Skeletal muscle satellite cell (primary cell): ENCODE measurements around the gene KCNQ1.

Source experiments
- H3K27me3 ChIP-seq: 2 replicates; pipeline ENCODE4 v1.7.0; 2013; ENCODE audit warnings: low read length; ENCODE audit not compliant: control insufficient read depth, insufficient read depth
- H3K36me3 ChIP-seq: 2 replicates; pipeline ENCODE4 v1.7.0; 2013; ENCODE audit warnings: mild to moderate bottlenecking, control low read depth, low read length; ENCODE audit not compliant: insufficient read depth
- H3K4me1 ChIP-seq: 2 replicates; pipeline ENCODE4 v1.7.0; 2013; ENCODE audit warnings: low read length; ENCODE audit not compliant: control insufficient read depth, insufficient read depth
- H3K4me2 ChIP-seq: 2 replicates; pipeline ENCODE4 v1.7.0; 2013; ENCODE audit warnings: mild to moderate bottlenecking, low read length
- H3K4me3 ChIP-seq: 2 replicates; pipeline ENCODE4 v1.7.0; 2013; ENCODE audit warnings: low read length
- H3K9ac ChIP-seq: 2 replicates; pipeline ENCODE4 v1.7.0; 2013; ENCODE audit warnings: mild to moderate bottlenecking, low read depth, low read length, moderate library complexity
- H3K9me3 ChIP-seq: replicated peaks from 2 replicates; pipeline ENCODE4 v1.7.0; 2013; ENCODE audit warnings: mild to moderate bottlenecking, control low read depth, low read length

KCNQ1 gene

DNA sequence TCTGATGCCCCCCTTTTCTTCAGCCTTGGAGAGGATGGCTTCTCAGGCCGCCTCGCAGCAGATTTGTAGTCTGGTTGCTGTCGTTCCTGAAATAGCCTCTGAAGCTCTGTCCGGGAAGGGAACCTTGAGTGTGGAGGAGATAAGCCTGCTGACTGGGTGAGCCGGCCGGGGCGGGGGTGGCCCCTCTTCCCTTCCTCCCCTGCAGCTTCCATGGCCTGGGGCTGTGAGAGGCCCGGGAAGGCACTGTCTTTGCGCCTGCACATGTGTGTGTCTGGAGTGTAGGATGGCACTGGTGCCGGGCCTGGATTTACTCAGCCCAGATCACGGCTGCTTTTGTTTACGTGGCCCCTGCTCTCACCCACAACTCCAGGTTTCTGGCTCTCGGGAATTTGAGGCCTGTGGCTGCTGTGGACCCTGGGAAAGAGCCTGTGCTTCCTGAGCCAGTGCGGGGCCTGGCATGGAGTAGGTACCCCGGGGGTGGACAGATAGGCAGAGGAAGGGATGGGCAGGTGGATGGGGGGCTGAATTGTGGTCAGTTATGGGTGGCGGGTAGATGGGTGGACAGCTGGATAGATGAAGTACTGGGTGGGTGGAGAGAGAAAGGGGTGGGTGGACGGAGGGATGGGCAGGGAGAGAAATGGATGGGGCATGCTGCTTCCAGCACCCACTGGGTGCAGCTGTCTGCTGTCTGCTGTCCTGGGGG, 16.6 kb downstream of the KCNQ1 start:
- Histone ChIP-seq H3K9me3 (no peaks in the 10 kb centered on the region), H3K4me2 (no peak overlapping the region), H3K27me3 (peaks cover 25% of the 10 kb centered on the region), H3K9ac (no peak overlapping the region), H3K4me3 (no peak overlapping the region), H3K4me1 (no peaks in the 10 kb centered on the region), H3K36me3 (no peaks in the 10 kb centered on the region)

DNA sequence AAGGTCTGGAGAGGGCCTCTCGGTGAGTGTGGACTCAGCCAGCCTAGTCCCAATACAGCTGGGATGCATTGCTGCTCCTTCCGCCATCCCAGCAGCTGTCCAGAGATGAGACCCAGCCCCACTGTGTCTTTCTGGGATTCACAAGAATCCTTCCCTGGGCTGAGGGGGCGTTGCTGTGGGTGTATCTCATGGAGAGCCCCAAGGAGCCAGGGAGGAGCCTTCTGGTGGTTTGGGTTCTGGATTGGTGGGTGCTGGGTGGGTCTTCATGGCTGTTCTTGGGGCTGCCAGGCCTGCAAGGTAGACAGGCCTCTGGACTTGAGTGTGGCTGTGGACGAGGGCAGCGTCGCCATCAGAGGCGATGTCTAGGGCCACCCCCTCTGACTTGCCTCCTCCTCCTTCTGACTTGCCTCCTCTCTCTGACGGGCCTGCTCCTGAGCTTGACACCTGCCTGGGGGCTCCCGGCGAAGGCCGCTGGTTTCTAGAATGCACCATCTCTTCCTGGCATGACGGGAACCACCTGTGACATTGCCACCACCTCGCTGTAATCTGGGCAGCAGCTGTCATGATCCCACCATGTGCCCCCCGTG, 17.2 kb downstream of the KCNQ1 start:
- H3K4me1 ChIP-seq: no peaks in the 10 kb centered on the region
- no peak overlapping the region for H3K4me3 ChIP-seq
- no peaks in the 10 kb centered on the region for H3K36me3 ChIP-seq
- H3K27me3 ChIP-seq: peaks cover 24% of the 10 kb centered on the region
- no peak overlapping the region for H3K9ac ChIP-seq
- no peaks in the 10 kb centered on the region for H3K9me3 ChIP-seq
- H3K4me2 ChIP-seq: no peak overlapping the region

DNA sequence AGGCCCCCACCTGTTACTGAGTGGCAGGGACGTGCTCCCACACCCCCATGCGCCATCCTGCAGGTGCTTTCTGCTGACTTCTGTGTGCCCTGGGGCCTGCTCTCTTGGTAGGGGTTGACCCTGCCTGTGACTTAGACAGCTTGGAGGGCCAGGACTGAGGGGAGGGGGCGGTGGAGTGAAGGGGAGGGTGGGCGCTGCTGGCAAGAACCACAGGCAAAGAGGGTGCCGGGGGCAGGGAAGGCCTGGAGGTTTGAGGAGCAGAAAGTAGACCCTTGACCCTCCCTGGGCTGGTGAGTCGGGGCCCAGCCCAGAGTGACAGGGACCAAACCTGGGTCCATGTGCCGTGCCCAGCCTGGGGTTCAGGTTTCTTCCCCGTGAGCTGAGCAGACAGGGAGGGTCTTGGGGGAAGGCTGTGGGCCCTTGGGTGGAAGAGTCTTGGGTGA, 17.8 kb downstream of the KCNQ1 start:
- Histone ChIP-seq H3K36me3 (no peaks in the 10 kb centered on the region), H3K9ac (no peak overlapping the region), H3K4me1 (no peaks in the 10 kb centered on the region), H3K27me3 (peaks cover 19% of the 10 kb centered on the region), H3K4me3 (no peak overlapping the region), H3K4me2 (no peak overlapping the region), H3K9me3 (no peaks in the 10 kb centered on the region)

DNA sequence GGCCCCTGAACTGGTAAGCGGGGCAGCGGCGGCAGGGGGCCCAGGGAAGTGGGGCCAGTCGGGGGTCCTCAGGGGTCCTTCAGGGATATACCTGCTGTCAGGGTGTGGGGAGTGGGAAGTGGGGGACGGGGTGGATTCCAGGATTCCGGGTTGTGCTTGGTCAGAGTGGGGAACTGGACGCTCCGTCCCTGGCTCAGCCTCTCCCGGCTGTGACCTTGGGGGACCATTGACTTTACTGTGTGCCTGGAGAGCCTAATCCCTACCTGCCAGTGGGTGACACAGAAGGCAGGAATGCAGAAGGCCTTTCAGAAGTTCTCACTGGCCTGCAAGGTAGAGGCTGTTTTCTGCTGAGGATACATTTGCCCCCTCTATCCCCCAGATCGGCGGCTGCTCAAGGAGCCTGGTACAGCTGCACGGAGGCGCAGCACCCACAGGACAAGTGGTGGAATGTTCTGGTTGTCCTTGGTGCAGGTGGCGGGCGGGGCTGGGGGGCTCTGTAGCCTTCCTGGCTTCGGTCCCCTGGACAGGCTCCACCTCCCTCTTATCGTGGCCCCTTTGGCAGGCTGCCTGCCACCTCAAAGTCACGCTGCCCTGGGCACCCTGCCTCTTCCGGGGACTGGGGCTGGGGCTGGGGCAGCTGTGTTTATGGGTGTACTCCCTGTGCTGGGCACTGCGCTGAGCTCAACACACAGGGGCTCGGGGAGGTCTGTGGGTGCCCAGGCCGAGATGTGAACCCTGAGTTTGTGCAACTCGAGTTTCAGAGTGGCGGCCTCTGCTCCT, 18.4 kb downstream of the KCNQ1 start:
- no peak overlapping the region for H3K4me2 ChIP-seq
- H3K4me3 ChIP-seq: no peak overlapping the region
- peaks cover 14% of the 10 kb centered on the region for H3K27me3 ChIP-seq
- no peaks in the 10 kb centered on the region for H3K4me1 ChIP-seq
- H3K36me3 ChIP-seq: no peaks in the 10 kb centered on the region
- no peak overlapping the region for H3K9ac ChIP-seq
- H3K9me3 ChIP-seq: no peaks in the 10 kb centered on the region

DNA sequence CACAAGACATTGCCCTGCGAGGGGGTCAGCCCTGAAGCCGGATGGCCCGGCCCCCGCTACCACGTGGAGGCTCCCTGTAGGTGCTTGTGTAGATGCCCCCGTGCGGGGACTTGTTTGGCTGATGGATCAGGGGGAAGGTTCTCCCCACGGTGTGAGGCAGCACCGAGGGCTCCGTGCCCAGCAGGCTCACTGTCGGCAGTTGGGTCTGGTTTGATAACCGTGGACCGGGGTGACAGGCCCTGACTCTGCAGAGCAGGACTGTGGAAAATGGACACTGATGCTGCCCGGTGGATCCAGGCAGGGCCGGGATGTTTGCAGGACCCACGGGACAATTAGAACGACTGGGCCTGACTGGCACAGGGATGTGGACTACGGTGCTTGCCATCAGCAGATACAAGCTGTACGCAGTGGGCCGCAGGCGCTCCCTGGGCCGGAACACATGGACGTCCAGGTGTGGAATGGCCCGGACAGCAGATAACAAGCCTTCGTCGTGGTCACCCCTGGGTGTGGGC, 19.0 kb downstream of the KCNQ1 start:
- no peak overlapping the region for H3K9ac ChIP-seq
- H3K9me3 ChIP-seq: no peaks in the 10 kb centered on the region
- no peaks in the 10 kb centered on the region for H3K4me1 ChIP-seq

DNA sequence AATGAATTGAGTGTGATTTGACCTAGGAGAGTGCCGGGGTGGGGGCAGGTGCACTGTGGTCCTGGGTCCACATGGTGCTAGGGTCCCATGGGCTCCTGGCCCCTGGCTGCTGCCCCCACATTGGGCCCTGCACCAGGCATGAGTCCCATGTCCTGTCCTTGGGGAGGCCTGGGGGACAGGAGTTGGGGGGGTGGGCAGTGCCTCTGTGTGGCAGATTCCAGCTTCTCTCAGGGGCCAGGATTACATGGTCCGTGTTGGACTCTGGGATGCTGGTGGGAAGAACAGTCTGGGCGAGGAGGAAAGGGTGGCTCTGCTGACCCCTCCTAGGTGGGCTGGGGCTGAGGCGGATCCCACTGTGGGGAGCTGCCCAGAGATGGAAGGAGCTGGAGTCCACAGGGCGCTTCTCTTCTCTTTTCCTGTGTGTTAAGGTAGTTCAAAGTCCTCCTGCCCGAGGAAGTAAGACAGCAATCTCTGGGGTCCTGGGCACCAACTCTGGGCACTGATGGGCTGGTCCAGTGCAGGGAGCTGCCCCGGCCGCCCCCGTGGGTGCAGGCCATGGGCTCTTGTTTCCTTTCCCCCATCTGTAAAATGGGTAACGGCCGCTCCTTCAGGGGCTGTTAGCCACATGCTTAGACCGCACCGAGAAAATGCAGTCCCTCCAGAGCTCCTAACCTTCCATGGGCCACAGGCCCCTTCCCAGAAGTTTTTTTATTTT, 19.8 kb downstream of the KCNQ1 start:
- H3K4me1 ChIP-seq: no peaks in the 10 kb centered on the region
- no peak overlapping the region for H3K9ac ChIP-seq
- H3K27me3 ChIP-seq: peaks cover 16% of the 10 kb centered on the region
- H3K36me3 ChIP-seq: no peaks in the 10 kb centered on the region
- H3K9me3 ChIP-seq: no peaks in the 10 kb centered on the region
- no peak overlapping the region for H3K4me3 ChIP-seq
- H3K4me2 ChIP-seq: no peak overlapping the region

More for the DNA sequence above, 19.0 kb downstream of the KCNQ1 start:
- Histone ChIP-seq H3K27me3 (peaks cover 16% of the 10 kb centered on the region), H3K4me3 (no peak overlapping the region), H3K4me2 (no peak overlapping the region), H3K36me3 (no peaks in the 10 kb centered on the region)

DNA sequence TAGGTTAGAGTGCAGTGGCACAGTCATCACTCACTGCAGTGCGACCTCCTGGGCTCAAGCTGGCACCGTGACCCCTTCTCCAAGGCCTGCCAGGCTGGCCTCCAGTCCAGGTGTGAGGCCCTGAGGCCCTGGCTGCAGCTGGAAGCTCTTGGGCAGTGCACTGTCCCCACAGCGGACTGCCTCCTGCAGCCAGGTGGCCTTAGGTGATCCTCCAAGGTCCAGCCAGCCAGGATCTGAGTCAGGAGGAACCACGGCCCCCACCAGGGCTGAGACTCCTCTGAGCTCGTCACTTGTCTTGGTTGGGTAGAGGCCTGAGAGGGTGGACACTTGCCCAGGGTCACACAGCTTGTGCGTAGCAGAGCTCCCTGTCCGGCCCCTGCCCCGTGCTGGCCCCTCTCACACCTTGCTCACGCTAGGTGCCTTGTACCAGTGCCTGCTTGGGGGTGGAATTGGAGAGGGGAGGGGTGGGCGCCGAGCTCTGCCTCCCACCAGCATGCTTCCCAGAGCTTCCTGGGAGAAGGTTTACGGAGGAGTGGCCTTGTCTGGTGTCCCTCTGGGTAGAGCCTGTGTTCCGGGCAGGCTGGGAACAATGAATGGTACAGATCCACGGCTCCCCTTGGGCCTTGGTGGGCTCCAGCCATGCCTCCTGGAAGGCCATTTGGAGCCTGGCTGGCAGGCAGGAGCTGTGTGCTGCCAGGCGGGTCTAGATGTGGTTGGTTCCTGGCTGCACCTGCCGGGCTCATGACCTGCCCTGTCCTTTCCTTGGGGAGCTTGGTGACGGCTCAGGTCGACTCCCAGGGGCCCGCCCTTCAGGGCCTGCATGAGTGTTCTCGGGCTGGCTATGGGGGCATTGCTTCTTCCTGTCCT, 20.6 kb downstream of the KCNQ1 start:
- no peaks in the 10 kb centered on the region for H3K36me3 ChIP-seq
- no peak overlapping the region for H3K9ac ChIP-seq
- no peaks in the 10 kb centered on the region for H3K4me1 ChIP-seq
- peaks cover 16% of the 10 kb centered on the region for H3K27me3 ChIP-seq
- H3K4me3 ChIP-seq: no peak overlapping the region
- H3K9me3 ChIP-seq: no peaks in the 10 kb centered on the region
- H3K4me2 ChIP-seq: no peak overlapping the region

DNA sequence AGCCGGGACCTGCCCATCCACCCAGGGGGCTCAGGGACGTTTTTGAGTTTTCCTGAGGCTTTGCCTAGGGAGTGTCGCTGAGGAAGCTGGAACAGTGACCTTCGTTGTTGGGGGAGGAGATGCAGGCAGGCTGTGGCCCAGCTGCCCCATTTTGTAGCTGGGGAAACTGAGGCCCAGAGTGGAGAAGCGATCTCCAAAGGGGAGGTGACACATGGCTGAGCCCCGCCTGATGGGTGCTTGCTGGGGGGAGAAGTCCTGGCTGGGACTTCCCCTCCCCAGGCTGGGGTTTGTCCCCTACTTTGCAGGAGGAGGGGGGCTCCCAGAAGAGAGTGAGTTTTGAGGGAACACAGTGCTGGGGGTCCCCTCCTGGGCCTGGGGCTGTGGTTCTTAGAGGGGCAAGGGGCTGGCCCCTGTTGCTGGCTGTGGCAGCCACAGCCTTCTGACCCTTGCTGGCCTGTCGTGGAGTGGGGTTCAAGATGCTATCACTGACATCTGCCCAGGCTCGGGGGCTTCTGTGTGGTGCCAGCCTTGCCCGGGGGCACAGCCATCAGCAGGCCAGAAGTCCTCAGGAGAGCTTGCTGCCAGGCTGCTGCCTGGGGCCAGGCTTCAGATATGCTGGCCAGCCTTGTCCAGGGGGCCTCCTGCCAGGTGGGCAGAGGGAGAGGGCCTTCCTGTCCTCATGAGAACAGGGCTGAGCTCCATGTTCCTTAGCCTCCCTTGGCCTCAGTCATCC, 21.4 kb downstream of the KCNQ1 start:
- Histone ChIP-seq H3K9ac (no peak overlapping the region), H3K4me1 (no peaks in the 10 kb centered on the region), H3K9me3 (no peaks in the 10 kb centered on the region), H3K27me3 (peaks cover 16% of the 10 kb centered on the region), H3K4me2 (no peak overlapping the region), H3K4me3 (no peak overlapping the region), H3K36me3 (no peaks in the 10 kb centered on the region)

DNA sequence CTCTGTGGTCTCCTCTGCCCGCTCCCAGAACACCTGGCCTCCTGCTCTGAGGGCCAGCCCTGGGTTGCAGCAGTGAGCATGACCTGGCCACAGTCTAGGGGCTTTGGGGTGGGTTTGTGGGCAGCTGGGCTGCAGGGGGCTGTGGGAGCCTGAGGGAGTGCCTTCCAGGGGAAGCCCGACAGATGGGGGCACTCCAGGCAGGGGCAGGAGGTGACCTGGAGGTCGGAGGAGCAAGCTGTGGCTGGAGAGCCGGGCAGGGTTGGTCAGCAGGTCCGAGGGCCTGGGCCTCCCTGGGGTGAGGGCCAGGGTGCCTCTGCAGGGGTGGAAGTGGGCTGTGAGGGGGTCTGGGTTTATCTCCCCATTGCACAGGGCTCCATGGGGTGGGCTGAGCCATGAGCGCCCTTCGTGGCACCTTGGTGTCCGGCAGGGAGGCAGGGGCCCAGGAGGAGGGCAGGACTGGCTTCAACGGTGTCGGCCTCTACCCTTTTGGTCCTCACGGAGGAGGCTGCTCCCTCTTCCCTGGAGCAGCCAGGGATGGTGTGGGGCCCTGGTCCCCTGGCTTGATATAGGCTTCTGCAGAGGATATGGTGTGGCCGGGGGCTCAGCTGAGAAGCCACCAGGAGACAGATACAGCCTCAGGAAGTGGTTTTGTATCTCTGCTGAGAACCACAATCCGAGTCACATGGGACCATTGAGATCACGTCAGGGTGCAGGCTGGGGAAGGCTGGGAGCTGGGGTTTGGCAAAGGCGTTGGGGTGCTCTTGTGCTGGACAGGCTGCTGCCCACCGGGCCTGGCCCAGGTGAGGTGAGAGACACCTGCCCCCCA, 22.3 kb downstream of the KCNQ1 start:
- H3K36me3 ChIP-seq: no peaks in the 10 kb centered on the region
- H3K4me3 ChIP-seq: no peak overlapping the region
- H3K27me3 ChIP-seq: peaks cover 16% of the 10 kb centered on the region
- no peaks in the 10 kb centered on the region for H3K9me3 ChIP-seq
- H3K9ac ChIP-seq: no peak overlapping the region
- no peak overlapping the region for H3K4me2 ChIP-seq
- no peaks in the 10 kb centered on the region for H3K4me1 ChIP-seq

DNA sequence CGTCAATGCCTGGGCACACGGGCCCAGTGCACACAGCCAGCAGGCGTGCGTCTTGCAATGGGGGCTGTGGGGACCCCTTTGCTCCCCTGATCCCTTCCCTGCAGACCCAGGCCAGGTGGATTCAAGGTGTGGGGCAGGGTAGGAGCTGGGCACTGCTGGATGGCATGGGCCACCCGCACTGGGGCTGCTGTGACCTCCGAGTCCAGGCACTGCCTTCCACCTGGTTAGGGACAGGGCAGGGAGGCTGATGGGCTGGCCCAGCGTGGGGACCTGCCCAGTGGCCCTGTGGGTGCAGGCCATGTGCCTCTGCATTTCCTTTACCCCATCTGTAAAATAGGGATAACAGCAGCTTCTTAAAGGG, 22.9 kb downstream of the KCNQ1 start:
- no peaks in the 10 kb centered on the region for H3K9me3 ChIP-seq
- no peaks in the 10 kb centered on the region for H3K36me3 ChIP-seq
- H3K4me2 ChIP-seq: no peak overlapping the region
- H3K27me3 ChIP-seq: peaks cover 16% of the 10 kb centered on the region
- no peaks in the 10 kb centered on the region for H3K4me1 ChIP-seq
- H3K9ac ChIP-seq: no peak overlapping the region
- no peak overlapping the region for H3K4me3 ChIP-seq
